AG09309 (cell line): ENCODE data around the gene APBA3.

Source experiments
- DNase-seq: peaks from one replicate; pipeline ENCODE4 v3.0.0-alpha.2; 2010; ENCODE audit warnings: low read depth
- H3K4me3 ChIP-seq: 2 replicates; pipeline ENCODE4 v1.5.1; 2011; ENCODE audit warnings: mild to moderate bottlenecking, low read depth, low read length, moderate library complexity; ENCODE audit not compliant: control insufficient read depth
- TF ChIP-seq, protein P1 (sequence below): IDR thresholded peaks from 2 replicates; pipeline ENCODE4 v1.5.1; 2011; ENCODE audit warnings: mild to moderate bottlenecking, low read depth, low read length, inconsistent platforms; ENCODE audit not compliant: insufficient read depth, control insufficient read depth; ENCODE audit errors: missing control alignments

The APBA3 gene

DNA sequence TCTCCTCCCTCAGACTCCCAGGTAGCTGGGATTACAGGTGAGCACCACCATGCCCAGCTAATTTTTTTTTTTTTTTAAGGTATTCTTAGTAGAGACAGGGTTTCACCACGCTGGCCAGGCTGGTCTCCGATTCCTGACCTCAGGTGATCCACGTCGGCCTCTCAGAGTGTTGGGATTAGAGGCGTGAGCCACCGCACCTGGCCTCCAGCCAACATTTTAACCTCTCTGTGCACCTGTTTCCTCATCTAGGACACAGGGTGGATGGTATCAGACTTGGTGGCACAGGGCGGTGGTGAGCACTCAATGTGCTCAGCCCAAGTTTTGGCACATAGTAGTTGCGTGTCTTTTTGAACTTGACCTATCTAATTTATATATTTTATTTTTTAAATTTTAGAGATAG, 12.5 kb downstream of the APBA3 start:
- H3K4me3 ChIP-seq: no peak overlapping the region
- TF ChIP-seq, protein P1, sequence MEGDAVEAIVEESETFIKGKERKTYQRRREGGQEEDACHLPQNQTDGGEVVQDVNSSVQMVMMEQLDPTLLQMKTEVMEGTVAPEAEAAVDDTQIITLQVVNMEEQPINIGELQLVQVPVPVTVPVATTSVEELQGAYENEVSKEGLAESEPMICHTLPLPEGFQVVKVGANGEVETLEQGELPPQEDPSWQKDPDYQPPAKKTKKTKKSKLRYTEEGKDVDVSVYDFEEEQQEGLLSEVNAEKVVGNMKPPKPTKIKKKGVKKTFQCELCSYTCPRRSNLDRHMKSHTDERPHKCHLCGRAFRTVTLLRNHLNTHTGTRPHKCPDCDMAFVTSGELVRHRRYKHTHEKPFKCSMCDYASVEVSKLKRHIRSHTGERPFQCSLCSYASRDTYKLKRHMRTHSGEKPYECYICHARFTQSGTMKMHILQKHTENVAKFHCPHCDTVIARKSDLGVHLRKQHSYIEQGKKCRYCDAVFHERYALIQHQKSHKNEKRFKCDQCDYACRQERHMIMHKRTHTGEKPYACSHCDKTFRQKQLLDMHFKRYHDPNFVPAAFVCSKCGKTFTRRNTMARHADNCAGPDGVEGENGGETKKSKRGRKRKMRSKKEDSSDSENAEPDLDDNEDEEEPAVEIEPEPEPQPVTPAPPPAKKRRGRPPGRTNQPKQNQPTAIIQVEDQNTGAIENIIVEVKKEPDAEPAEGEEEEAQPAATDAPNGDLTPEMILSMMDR: no peak
- DNase-seq: no peak

- no peak for DNase-seq
- TF ChIP-seq, protein P1: no peak
- H3K4me3 ChIP-seq: no peak overlapping the region
These were observed 15.0 kb downstream of the APBA3 start for GRCh38 chr19:3746371-3747056.

- H3K4me3 ChIP-seq: no peak overlapping the region
- TF ChIP-seq, protein P1: no peak
- no peak for DNase-seq
These were observed 16.0 kb downstream of the APBA3 start for GRCh38 chr19:3745363-3746045.

DNA sequence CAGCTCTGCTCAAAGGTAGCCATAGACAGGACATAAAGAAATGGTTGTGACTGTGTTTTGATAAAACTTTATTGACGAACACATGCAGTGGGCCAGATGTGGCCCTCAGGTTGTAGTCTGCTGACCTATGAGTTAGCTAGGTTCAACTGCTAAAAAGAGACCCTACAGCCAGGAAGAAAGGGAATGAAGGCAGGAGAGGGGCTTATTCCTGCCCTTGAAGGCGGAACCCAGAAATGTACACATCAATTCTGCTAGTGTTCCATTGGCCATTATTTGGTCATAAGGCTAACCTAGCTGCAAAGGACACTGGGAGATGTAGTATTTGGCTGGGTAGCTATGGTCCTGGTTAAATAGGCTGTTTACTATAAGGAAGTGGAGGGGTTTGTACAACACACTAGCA, 18.0 kb downstream of the APBA3 start:
- no peak for DNase-seq
- TF ChIP-seq, protein P1: no peak
- H3K4me3 ChIP-seq: no peak overlapping the region

- no peak for DNase-seq
- TF ChIP-seq, protein P1: no peak
- H3K4me3 ChIP-seq: no peak overlapping the region
These were observed 21.1 kb downstream of the APBA3 start for GRCh38 chr19:3740431-3740830.

- TF ChIP-seq, protein P1: no peak
- no peak for DNase-seq
- H3K4me3 ChIP-seq: no peak overlapping the region
These were observed 22.8 kb downstream of the APBA3 start for GRCh38 chr19:3738477-3739220.
